Mononuclear cell (primary cell): ENCODE measurements around the gene NEFH. TPM values are rescaled to one million over a fixed set of nuclear protein-coding genes. Genes with fewer than 3 reads are reported as not detected.

Experiments
- H3K27me3 ChIP-seq: 2 replicates; pipeline ENCODE4 v1.6.0; 2011; ENCODE audit warnings: low read length, control low read depth; ENCODE audit not compliant: insufficient read depth
- H3K4me1 ChIP-seq: 2 replicates; pipeline ENCODE4 v1.5.1; 2011; ENCODE audit warnings: mild to moderate bottlenecking, low read length, control low read depth; ENCODE audit not compliant: insufficient read depth
- H3K4me3 ChIP-seq: 2 replicates; pipeline ENCODE4 v1.5.1; 2011; ENCODE audit warnings: mild to moderate bottlenecking, low read length, moderate library complexity
- H3K9me3 ChIP-seq: 2 replicates; pipeline ENCODE4 v1.5.1; 2011; ENCODE audit warnings: low read depth, mild to moderate bottlenecking, control low read depth, low read length
- total RNA-seq: library from RNA; depleted of rRNA; stranded (reverse); fragments of >200 nt; gene quantifications from one replicate; pipeline ENCODE4 v1.2.3, GENCODE V29; 2012

The NEFH gene
- total RNA-seq, 1 donor: 0.10 TPM

DNA sequence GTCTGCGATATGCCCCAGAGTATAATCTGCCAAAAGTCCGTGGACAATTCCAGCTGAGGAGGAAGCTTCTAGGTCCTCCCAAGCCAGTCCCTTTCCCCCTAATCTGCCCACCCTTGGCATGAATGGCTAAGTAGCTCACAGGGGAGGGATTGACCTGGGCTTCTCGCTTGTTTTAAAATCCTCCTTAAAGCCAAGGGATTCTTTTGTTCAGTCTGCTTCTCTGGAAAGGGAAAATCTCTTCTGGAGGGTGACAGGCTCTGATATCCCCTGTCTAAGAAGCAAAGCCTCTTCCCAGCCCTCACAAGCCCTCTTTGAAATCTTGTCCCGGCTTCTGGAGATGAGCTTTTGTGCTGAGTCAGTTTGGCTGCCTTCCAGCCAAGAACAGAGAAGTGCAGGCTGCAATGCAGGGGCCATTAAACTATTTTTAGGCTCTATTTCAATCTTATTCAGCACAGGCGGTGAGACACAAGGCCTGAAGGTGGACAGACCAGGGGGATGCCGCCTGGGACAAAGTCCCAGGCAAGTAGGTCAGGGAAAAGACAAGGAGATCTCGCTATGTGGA is 23.9 kb downstream of the NEFH start:
- Histone ChIP-seq H3K4me3 (no peak overlapping the region), H3K27me3 (no peaks in the 10 kb centered on the region), H3K9me3 (no peaks in the 10 kb centered on the region), H3K4me1 (peaks cover 5% of the 10 kb centered on the region)

DNA sequence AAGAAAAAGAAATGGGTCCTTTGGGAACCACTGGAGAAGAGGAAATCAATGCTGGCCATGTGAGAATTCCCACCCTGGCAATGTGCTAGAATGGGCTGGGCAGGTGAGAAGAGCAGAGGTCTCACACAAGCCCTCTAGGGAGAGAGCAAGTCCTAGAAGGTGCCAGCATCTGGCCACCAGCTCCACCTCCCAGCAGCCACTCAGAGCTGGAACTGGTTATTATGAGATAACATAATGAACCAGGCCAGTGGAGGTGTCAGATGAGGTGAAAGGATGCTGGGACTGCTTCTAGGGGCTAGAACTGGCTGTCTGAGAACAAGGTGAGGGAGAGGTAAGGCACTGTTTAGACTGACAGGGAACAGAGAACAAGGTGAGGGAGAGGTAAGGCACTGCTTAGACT is 29.3 kb downstream of the NEFH start:
- Histone ChIP-seq H3K9me3 (no peaks in the 10 kb centered on the region), H3K27me3 (no peaks in the 10 kb centered on the region), H3K4me1 (no peaks in the 10 kb centered on the region), H3K4me3 (no peak overlapping the region)

DNA sequence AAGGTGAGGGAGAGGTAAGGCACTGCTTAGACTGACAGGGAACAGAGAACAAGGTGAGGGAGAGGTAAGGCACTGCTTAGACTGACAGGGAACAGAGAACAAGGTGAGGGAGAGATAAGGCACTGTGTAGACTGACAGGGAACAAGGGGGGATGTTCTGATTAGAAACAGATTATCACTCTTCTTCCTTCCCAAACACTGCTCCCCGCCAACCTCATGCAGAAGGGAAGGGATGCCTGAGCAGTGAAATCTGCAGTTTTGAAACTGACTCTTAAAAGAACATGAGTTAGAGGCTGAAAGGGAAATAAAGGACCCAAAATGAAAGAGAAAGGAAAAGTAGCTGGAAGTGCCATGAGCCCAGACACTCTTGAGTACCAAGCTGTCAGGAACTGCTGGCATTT is 29.8 kb downstream of the NEFH start:
- no peaks in the 10 kb centered on the region for H3K4me1 ChIP-seq
- no peak overlapping the region for H3K4me3 ChIP-seq
- no peaks in the 10 kb centered on the region for H3K27me3 ChIP-seq
- no peaks in the 10 kb centered on the region for H3K9me3 ChIP-seq

DNA sequence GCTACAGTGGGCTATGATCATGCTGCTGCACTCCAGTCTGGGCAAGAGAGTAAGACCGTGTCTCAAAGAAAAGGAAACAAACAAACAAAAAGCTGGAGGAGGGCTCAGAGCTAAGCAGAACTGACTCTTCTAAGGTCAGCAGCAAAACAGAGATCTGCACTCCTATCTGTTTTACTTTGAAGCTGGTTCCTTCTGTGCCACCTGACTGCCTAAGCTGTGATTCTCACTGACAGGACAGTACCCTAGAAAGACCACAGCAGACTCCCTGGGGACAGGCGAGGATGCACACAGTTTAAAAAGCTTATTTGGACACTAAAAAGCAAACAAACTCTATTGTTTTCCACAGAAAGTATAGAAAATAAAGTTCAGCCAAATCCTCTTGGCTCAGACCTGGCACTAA is 30.5 kb downstream of the NEFH start:
- Histone ChIP-seq H3K9me3 (no peaks in the 10 kb centered on the region), H3K4me3 (no peak overlapping the region), H3K4me1 (no peaks in the 10 kb centered on the region), H3K27me3 (no peaks in the 10 kb centered on the region)

DNA sequence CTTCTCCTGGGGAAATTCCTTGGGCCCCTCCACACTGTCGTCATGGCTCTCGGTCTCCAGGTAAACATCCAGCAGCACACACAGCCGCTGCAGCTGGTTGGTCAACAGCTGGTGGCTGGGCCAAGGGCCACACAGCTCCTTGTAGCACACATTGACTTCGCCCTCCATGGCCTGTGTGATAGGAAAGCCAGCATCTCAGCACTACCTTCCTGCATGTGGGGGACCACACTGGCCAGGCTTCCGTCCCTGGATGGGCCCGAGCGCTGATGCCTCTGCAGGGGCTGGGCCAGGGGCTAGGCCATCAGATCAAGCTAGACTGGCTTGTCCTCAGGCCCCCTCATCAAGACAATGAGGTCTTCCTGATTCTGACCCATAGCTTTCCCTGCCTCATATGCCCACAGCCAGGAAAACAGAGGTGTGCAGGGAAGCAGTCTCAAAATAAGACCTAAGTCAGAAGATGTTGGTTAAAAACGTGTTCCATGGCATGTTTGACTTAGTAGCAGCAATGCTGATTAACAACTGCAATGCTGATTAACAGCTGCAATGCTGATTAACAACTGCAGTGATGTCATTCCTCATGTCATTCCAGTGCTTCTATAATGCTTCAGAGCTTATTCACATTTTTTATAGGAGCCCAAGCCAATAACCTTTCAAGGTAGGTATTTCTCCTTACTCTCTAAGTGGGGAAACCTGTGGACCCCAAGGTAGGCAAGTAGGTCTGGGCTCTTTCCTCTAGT is 31.3 kb downstream of the NEFH start:
- Histone ChIP-seq H3K9me3 (no peaks in the 10 kb centered on the region), H3K4me3 (no peak overlapping the region), H3K27me3 (no peaks in the 10 kb centered on the region), H3K4me1 (no peaks in the 10 kb centered on the region)

DNA sequence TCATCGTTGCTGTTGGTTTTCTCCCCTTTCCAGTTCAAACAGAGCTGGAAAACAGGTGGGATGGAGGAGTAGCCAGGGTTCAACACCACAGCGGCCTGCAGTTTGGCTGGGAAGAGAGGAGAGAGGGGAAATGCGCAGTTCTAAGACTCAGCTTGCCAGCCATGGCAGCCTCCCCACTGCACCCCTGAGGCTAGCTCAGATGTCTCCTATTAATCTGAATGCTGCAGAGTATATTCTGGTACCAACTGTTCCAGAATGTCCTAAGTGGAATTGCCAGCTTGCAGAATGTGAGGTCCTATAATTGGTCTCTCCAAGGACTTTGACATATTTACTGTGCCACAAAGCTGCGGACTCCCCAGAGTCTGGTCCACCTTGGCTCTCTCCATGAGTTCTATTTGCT is 32.0 kb downstream of the NEFH start:
- no peaks in the 10 kb centered on the region for H3K27me3 ChIP-seq
- H3K4me1 ChIP-seq: no peaks in the 10 kb centered on the region
- H3K4me3 ChIP-seq: no peak overlapping the region
- H3K9me3 ChIP-seq: no peaks in the 10 kb centered on the region

DNA sequence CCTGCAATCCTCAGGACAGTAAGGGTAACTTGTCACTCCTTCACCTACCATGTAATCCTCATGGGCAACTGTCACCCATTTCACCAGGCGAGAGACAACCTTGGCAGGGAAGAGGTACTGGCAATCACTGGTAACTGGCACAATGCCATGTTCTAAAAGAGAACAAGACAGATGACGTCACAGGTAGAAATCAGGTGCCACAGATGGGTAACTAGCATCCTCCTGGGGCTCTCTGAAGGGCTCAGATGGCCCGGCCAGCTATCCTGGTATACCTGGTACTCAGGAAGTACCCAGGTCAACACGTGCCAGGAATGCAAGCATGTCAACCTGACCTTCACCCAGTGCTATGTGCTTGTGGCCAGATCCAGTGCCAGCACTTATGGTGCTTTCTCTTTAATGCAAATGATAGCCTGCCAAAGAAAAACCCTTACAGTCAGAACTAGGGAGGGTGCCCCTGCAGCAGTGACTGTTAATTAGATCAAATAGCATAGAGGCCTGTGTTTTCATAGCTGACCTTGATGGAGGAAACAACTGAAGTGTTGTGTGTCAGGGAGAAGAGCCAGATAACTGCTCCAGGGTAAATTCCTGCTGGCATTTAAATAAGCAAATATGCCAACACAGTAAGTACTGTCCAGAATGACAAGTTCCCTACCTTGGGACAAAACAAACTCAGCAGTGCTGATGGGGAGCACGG is 37.3 kb downstream of the NEFH start:
- Histone ChIP-seq H3K4me1 (no peaks in the 10 kb centered on the region), H3K9me3 (no peaks in the 10 kb centered on the region), H3K4me3 (no peak overlapping the region), H3K27me3 (no peaks in the 10 kb centered on the region)

DNA sequence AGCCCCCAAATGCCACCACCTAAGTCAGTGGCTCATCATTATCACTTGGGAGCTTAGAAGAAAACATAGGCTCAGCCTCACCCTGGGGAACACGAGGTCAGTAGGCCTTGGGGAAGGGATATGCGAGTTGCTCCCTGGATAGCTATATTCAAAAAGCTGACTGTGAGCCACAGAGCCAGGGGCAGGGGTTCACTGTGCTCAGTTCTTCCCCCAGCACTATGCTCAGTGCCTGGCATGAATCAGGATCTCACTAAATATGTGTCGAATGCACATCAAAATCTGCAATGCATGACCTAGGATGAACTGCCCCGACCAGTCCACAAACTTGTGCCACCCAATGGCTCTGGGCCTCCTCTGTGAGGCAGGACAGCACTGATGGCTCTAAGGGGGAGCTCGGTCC is 38.4 kb downstream of the NEFH start:
- Histone ChIP-seq H3K4me3 (no peak overlapping the region), H3K27me3 (no peaks in the 10 kb centered on the region), H3K4me1 (no peaks in the 10 kb centered on the region), H3K9me3 (no peaks in the 10 kb centered on the region)

DNA sequence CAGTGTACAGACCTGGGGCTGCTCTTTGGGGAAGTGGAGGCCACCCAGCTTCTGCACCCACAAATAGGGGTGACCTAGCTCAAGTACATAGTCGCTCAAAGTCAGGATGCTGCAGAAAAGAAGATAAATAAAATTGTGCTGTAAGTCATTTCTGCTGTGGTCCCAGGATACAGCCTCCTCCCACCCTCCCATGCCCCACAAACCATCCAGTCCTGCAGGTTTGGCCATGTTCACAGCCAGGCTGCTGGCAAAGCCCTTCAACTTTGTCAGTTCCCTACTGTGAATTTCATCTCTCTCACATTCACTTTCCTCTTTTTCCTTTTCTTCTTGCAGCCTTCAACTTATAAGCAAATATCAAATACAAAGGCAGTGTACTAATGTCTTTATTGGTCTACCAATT is 40.0 kb downstream of the NEFH start:
- no peak overlapping the region for H3K4me3 ChIP-seq
- H3K9me3 ChIP-seq: no peaks in the 10 kb centered on the region
- no peaks in the 10 kb centered on the region for H3K27me3 ChIP-seq
- H3K4me1 ChIP-seq: no peaks in the 10 kb centered on the region

DNA sequence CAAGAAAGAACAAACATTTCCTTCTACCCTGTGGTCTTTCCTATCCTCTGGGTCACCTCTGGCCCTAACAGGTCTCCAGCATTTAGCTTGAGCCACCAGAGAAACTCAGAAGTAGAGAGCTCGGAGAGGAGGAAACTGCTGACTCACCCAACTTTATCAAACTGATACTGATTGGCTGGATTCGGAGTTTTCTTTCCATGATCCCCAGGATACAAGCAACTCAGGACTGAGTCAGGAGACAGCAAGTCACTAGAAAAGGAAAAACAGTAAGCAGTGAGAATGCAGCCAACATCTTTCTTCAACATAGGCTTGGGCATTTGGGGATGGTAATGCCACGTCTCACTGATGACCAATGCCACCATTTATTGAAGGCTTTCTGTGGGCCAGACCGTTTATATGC is 40.8 kb downstream of the NEFH start:
- H3K27me3 ChIP-seq: no peaks in the 10 kb centered on the region
- H3K4me3 ChIP-seq: no peak overlapping the region
- no peaks in the 10 kb centered on the region for H3K4me1 ChIP-seq
- no peaks in the 10 kb centered on the region for H3K9me3 ChIP-seq

DNA sequence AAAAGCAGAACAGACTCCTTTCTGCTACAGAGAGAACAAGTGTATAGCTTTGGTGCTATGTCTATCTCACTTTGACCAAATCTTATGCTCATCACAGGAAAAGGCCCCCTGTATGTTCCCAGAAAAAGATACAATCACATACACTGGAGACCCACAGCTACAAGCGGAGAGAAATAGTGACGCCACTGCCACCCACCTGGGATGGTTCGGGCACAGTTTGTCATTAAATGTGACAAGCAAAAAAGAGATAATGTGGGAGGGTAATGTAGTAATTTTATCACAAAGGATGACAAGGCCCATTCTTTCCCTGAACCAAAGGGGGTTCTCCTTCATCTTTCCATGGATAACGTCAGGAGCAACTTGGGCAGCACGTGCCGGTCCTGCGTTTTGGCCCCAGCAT is 41.5 kb downstream of the NEFH start:
- Histone ChIP-seq H3K4me1 (no peaks in the 10 kb centered on the region), H3K9me3 (no peaks in the 10 kb centered on the region), H3K4me3 (no peak overlapping the region), H3K27me3 (no peaks in the 10 kb centered on the region)

DNA sequence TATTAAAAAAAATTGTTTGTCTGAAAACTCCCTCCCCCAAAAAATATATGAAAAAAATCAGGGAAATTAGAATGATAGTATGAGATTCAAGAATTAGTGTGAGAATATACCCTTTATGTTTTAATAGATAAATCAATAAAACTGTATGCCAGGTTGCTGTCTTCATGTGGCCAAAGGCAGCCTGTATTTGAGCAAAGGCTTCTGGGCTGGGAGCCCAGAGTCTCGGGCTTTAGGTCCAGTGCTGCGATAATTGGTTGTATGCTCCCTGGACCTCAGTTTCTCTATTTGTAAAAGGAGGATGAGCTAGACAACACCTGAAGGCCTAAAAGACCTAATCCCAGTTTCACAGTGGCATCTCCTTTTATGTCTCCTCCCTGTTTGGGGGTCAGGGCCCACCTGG is 43.7 kb downstream of the NEFH start:
- Histone ChIP-seq H3K9me3 (no peaks in the 10 kb centered on the region), H3K4me1 (no peaks in the 10 kb centered on the region), H3K27me3 (no peaks in the 10 kb centered on the region), H3K4me3 (no peak overlapping the region)

DNA sequence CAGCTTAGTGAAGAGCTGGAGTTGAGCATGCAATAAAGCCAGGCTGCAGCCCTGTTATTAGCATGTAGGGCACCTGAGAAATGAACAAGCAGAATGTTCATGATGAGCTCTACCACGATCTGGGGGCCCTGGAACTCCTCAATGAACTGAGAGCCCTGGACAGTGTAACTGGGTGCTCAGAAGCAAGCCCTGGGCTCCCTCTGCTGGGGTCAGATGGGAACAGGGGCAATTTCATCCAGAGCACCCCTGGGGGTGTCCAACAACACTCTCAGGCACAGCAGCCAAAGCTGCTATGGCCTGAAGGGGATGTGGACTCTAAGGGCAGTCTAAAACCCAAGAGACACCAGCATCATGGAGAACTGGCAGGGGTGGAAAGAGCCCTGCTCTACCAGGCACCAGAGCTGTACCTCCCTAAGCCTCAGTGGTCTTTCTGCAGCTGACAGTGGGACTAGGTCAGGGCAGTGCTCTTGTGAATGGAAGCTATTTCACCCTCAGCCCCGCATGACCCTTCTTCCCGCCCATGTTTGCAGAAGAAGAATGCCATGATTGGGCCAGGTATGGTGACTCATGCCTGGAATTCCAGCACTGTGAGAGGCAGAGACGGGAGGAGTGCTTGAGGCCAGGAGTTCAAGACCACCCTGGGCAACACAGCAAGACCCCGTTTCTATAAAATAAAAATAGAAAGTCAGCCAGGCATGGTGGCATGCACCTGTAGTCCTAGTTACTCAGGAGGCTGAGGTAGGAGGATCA is 44.6 kb downstream of the NEFH start:
- H3K4me1 ChIP-seq: no peaks in the 10 kb centered on the region
- H3K9me3 ChIP-seq: no peaks in the 10 kb centered on the region
- no peaks in the 10 kb centered on the region for H3K27me3 ChIP-seq
- no peak overlapping the region for H3K4me3 ChIP-seq

DNA sequence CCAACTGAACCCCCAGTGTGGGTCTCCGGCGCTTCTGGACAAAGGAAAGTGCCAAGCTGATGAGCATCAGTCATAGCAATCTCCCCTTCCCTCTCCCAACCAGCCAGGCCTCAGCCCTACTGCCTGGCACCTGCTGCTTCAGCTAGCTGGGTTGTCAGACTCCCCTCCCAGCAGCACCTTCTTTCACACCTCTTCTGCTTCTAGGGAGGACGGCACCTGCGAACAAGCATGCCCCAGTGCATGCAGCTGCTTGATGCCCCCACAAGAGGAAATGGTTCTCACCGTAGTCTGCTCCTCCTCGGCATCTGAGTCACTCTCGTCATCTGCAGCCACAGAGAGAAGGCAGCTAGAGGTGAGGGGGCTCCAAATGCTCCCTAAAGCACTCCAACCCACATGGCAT is 48.1 kb downstream of the NEFH start:
- no peaks in the 10 kb centered on the region for H3K27me3 ChIP-seq
- H3K9me3 ChIP-seq: no peaks in the 10 kb centered on the region
- no peak overlapping the region for H3K4me3 ChIP-seq
- H3K4me1 ChIP-seq: no peaks in the 10 kb centered on the region

DNA sequence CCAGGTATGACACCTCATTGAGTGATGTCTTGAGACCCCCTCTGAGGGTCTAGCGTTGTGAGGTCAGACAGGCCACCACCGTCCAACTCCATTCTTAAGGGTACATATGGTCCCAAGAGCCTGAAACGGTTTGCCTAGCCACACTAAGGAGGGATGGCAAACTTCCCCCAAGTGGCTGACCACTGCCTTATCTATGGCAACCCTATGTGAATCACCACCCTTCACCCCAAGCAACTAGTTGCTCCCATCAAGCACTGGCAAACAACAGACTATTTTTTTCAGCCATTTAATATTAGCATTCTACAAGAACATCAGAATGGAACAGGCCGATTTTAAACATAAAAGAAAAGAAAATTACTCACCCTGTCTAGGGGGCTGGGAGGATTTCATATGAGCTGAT is 50.7 kb downstream of the NEFH start:
- Histone ChIP-seq H3K4me3 (no peak overlapping the region), H3K9me3 (no peaks in the 10 kb centered on the region), H3K27me3 (no peaks in the 10 kb centered on the region), H3K4me1 (no peaks in the 10 kb centered on the region)
